ENCODE measurements around the gene PHF2.

The PHF2 gene

GRCh38 chr9:93630806-93631411 lies 54.5 kb downstream of the PHF2 start:
- DNase-seq (ENCODE audit: low spot score): no peak

DNA sequence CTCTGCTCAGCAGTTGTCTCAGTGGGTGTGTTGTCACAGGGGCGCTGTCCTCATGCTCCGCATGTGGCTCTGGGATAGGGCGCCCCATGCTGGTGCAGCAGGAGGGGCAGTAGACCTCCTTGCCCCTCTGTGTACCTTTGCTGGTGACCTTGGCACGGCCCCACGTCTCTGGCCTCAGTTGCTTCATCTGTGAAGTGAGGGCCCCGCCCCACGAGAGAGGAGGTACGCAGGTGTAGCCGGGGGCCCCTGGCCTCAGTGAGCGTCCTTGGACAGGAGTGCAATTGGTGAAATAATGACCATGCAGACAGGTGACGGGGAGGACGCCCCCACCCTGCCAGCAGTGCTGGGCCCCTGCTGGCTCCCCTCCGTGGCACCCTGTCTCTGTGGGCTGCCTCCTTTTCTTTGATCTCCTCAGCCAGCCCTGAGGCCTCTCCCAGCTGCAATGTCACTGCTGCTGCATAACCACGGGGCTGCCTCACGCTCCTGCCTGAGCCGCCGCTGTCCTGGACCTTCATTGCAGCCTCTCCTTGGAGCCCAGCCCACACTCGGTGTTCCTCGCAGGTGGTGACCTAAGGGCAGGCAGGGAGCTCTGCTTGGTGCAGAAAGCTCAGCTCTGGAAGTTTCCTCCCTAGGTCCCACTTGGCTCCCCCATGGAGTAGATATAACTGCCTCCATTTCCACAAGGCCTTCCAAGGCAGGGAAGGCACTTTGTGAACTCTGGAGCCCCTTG lies 57.3 kb downstream of the PHF2 start:
- no peak for DNase-seq (ENCODE audit: low spot score)

GRCh38 chr9:93634311-93635185 lies 58.2 kb downstream of the PHF2 start:
- DNase-seq (ENCODE audit: low spot score): peak; percentile 70

- DNase-seq (ENCODE audit: low spot score): peak; percentile 7
These were observed 59.1 kb downstream of the PHF2 start for GRCh38 chr9:93635186-93636107.

- no peak for DNase-seq (ENCODE audit: low spot score)
These were observed 59.8 kb downstream of the PHF2 start for GRCh38 chr9:93636172-93636661.

- DNase-seq (ENCODE audit: low spot score): no peak
These were observed 60.3 kb downstream of the PHF2 start for GRCh38 chr9:93636667-93637066.

GRCh38 chr9:93637886-93638285 lies 61.5 kb downstream of the PHF2 start:
- no peak for DNase-seq (ENCODE audit: low spot score)

- DNase-seq (ENCODE audit: low spot score): no peak
These were observed 63.6 kb downstream of the PHF2 start for GRCh38 chr9:93640027-93640426.

GRCh38 chr9:93642961-93643360 lies 66.6 kb downstream of the PHF2 start:
- DNase-seq (ENCODE audit: low spot score): no peak

GRCh38 chr9:93644397-93645088 lies 68.2 kb downstream of the PHF2 start:
- no peak for DNase-seq (ENCODE audit: low spot score)

GRCh38 chr9:93645149-93645889 lies 68.9 kb downstream of the PHF2 start:
- DNase-seq (ENCODE audit: low spot score): no peak

GRCh38 chr9:93645921-93646639 lies 69.7 kb downstream of the PHF2 start:
- DNase-seq (ENCODE audit: low spot score): no peak

- no peak for DNase-seq (ENCODE audit: low spot score)
These were observed 70.3 kb downstream of the PHF2 start for GRCh38 chr9:93646640-93647178.

- DNase-seq (ENCODE audit: low spot score): no peak
These were observed 71.8 kb downstream of the PHF2 start for GRCh38 chr9:93648181-93648580.

- no peak for DNase-seq (ENCODE audit: low spot score)
These were observed 72.5 kb downstream of the PHF2 start for GRCh38 chr9:93648836-93649235.

GRCh38 chr9:93649610-93650261 lies 73.4 kb downstream of the PHF2 start:
- no peak for DNase-seq (ENCODE audit: low spot score)

GRCh38 chr9:93650448-93650847 lies 74.1 kb downstream of the PHF2 start:
- no peak for DNase-seq (ENCODE audit: low spot score)

DNA sequence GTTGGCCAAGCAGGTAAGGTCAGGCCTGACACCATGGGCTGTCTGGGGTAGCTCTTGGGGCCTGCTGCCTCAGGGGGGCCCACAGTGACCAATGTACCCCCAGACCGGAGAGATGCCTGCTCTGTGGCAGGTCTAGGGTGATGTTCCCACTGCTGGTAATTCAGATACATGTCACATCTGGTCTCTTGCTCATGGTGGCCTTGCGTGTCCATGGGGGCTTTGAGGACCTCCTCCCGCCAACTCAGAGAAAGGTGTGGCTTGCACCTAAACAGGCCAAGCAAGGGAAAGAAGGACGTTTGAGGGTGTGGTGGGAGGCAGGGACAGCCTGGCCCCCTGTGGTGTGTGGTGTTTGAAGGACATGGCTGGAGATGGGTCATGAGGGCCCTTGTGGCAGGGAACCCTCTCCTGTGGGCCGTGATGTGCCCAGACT lies 75.2 kb downstream of the PHF2 start:
- no peak for DNase-seq (ENCODE audit: low spot score)
